OCI-LY1 (cell line): Measurements from ENCODE around the gene CRISPLD2.

Source experiments
- CTCF ChIP-seq: fragments of 200-600 bp; sonication (generic), shearing (Covaris generic); IDR thresholded peaks from 2 replicates; pipeline ENCODE4 v1.5.1; 2017; ENCODE audit warnings: mild to moderate bottlenecking, antibody characterized with exemption, low read length, moderate library complexity, mixed read lengths
- EZH2 ChIP-seq: fragments of 200-600 bp; sonication (generic), shearing (Covaris generic); IDR thresholded peaks from 2 replicates; pipeline ENCODE4 v1.8.0; 2017; ENCODE audit warnings: borderline replicate concordance, mixed run types, mild to moderate bottlenecking, antibody characterized with exemption, low read length, moderate library complexity, mixed read lengths

- TF ChIP-seq EZH2, result no peak
- no peak for TF ChIP-seq CTCF
These were observed 44.7 kb downstream of the CRISPLD2 start for GRCh38 chr16:84864326-84864955.
